ENCODE measurements around the gene DPH6. TPM values are rescaled to one million over a fixed set of nuclear protein-coding genes. Genes with fewer than 3 reads are reported as not detected.

Gene DPH6
- total RNA-seq, 2 experiments from 2014 or later, result 7.0 to 8.0 TPM

DNA sequence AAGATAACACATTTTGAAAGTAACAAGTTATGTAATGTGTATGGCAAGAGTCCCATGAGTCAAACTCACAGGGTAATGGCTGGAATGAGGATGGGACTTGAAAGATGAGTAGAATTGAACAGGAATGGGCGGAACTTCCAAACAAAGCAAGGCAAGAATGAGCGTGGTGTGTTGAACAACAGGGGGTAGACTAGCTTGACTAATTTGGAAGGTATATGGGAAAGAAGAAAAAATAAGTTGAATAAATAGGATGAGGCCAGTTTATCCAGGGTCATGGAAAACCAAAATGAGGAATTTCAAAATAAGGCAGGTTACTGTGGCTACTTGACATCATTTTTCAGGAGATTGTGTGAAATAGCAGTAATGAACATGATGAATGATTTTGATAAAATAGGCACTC, 2.5 kb upstream of the DPH6 start:
- no peak overlapping the region for H3K27ac ChIP-seq (ENCODE audit: low read depth in 1 of 2, low read length in 2 of 2)
- H3K27me3 Mint-ChIP-seq, result no peaks in the 10 kb centered on the region
- peaks cover 7% of the 10 kb centered on the region for H3K36me3 Mint-ChIP-seq (ENCODE audit: low read depth)
- TF ChIP-seq, protein P1, sequence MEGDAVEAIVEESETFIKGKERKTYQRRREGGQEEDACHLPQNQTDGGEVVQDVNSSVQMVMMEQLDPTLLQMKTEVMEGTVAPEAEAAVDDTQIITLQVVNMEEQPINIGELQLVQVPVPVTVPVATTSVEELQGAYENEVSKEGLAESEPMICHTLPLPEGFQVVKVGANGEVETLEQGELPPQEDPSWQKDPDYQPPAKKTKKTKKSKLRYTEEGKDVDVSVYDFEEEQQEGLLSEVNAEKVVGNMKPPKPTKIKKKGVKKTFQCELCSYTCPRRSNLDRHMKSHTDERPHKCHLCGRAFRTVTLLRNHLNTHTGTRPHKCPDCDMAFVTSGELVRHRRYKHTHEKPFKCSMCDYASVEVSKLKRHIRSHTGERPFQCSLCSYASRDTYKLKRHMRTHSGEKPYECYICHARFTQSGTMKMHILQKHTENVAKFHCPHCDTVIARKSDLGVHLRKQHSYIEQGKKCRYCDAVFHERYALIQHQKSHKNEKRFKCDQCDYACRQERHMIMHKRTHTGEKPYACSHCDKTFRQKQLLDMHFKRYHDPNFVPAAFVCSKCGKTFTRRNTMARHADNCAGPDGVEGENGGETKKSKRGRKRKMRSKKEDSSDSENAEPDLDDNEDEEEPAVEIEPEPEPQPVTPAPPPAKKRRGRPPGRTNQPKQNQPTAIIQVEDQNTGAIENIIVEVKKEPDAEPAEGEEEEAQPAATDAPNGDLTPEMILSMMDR (IDR thresholded peaks at IDR 0.05), result no peak
- ATAC-seq (ENCODE audit: poor library complexity) (no peak), DNase-seq (no peak)
- POLR2A ChIA-PET, result no interaction called here
- H3K27me3 ChIP-seq (ENCODE audit: control insufficient read depth in 1 of 2, insufficient read depth in 2 of 2, low read length in 2 of 2), result no peaks in the 10 kb centered on the region
- CTCF ChIA-PET, result no interaction called here
- intact Hi-C loops (cut with DNase I, micrococcal nuclease), result loop anchor here (5.0 to 10.0 kb wide), 3 partner anchors 561 to 1029 kb away; partner anchors contain the start of genes CDIN1 (in 2 of the 2) and ZNF770 (in 1 of the 2)
- H3K9me3 ChIP-seq (ENCODE audit: control insufficient read depth in 1 of 2, insufficient read depth in 1 of 2, low read length in 2 of 2), result no peaks in the 10 kb centered on the region
- no peaks in the 10 kb centered on the region for H3K36me3 ChIP-seq (ENCODE audit: insufficient read depth, low read length)
- H3K9me3 Mint-ChIP-seq, result no peaks in the 10 kb centered on the region
- H3K27ac Mint-ChIP-seq, result no peak overlapping the region
- no peak overlapping the region for H3K4me3 Mint-ChIP-seq
- H3K4me1 Mint-ChIP-seq (ENCODE audit: low read depth), result peaks cover 29% of the 10 kb centered on the region
- peaks cover 16% of the 10 kb centered on the region for H3K4me1 ChIP-seq (ENCODE audit: insufficient read depth, low read length)
- H3K4me3 ChIP-seq (ENCODE audit: low read length), result no peak overlapping the region

DNA sequence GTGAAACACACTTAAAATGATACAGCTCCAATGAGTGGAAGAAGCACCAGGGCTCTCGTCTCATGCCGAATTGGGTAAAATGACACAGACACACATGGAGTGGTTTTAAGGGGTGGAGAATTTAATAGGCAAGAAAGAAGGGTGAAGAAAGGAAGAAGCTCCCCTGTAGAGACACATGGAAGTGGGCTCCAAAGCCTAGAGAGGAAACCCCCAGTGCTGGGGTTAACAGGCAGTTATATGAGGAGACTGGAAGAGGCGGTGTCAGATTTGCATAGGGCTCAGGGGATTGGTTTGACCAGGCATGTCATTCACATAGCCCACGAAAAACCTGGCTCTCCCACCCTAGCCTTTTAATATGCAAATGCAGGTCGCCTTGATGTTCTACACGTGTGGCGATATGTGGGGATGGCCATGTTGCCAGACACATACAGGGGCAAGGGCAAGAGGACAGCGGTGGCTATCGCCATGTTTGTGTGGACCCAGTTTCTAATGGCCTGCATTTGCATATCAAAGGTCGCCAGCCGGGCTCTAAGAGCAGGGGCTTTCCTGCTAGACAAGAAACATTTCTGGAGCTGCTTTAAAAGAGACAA, 1.9 kb upstream of the DPH6 start:
- Histone ChIP-seq H3K4me3 (ENCODE audit: low read length) (no peak overlapping the region), H3K27ac (ENCODE audit: low read depth in 1 of 2, low read length in 2 of 2) (no peak overlapping the region), H3K4me1 (ENCODE audit: insufficient read depth, low read length) (peaks cover 16% of the 10 kb centered on the region), H3K27me3 (ENCODE audit: control insufficient read depth in 1 of 2, insufficient read depth in 2 of 2, low read length in 2 of 2) (no peaks in the 10 kb centered on the region), H3K36me3 (ENCODE audit: insufficient read depth, low read length) (no peaks in the 10 kb centered on the region), H3K9me3 (ENCODE audit: control insufficient read depth in 1 of 2, insufficient read depth in 1 of 2, low read length in 2 of 2) (no peaks in the 10 kb centered on the region)
- intact Hi-C loops (cut with DNase I, micrococcal nuclease), result loop anchor here (5.0 to 10.0 kb wide), 3 partner anchors 561 to 1029 kb away; partner anchors contain the start of genes CDIN1 (in 2 of the 2) and ZNF770 (in 1 of the 2)
- ATAC-seq (ENCODE audit: poor library complexity), result no peak
- H3K9me3 Mint-ChIP-seq, result no peaks in the 10 kb centered on the region
- H3K4me3 Mint-ChIP-seq, result no peak overlapping the region
- CTCF ChIA-PET, result no interaction called here
- DNase-seq, result no peak
- H3K4me1 Mint-ChIP-seq (ENCODE audit: low read depth), result peaks cover 32% of the 10 kb centered on the region
- H3K27me3 Mint-ChIP-seq, result no peaks in the 10 kb centered on the region
- H3K36me3 Mint-ChIP-seq (ENCODE audit: low read depth), result peaks cover 7% of the 10 kb centered on the region
- peak overlapping the region; percentile 96 for H3K27ac Mint-ChIP-seq
- TF ChIP-seq, protein P1 (IDR thresholded peaks at IDR 0.05), result no peak
- POLR2A ChIA-PET, result interaction anchor here (1.5 kb wide), 1 partner anchor 578 kb away, joined by 3 read pairs; the partner anchor contains the start of gene AQR

DNA sequence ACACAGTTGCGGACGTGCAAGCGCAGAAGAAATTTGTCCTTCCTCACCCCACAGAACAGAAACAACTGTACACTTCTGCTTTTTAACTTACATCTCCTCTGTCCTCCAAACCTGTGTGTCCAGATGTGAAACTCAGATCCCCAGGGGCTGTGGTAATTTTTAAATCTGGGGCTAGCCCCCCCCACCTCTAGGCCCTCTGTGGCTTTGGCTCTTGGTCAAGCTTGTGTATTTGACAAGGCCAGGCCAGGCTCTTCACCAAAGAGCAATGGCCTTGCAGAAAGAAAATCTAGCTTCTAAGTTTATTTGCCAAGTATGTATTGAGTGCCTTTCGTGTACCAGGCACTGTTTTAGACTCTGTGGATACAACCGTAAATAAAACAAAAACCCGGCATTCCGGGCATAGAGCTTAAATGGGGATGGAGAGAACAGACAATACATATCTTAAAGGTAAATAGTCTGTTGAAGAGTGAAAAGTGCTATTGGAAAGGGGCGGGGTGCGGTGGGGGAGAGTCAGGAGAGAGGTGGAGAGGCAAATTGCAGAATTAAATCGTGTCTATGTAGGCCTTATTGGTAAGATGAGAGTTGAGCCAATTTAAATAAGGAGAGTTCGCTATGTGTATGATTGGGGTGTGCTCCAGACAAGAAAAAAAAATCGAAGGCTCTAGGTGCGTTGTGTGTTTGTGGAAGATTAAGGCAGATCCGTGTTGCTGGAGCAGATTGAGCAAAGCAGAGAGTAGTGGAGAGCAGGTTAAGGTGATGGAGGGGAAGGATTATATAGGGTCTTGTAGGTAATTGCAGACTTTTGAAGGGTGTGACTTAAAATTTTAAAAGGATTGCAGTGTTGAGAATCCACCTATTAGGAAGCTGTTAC, 781 bp upstream of the DPH6 start:
- no peak for ATAC-seq (ENCODE audit: poor library complexity)
- Mint-ChIP-seq H3K27me3 (no peaks in the 10 kb centered on the region), H3K4me3 (peak overlapping the region; percentile 87), H3K36me3 (ENCODE audit: low read depth) (peaks cover 7% of the 10 kb centered on the region), H3K4me1 (ENCODE audit: low read depth) (peaks cover 32% of the 10 kb centered on the region), H3K27ac (peak overlapping the region; percentile 96), H3K9me3 (no peaks in the 10 kb centered on the region)
- Histone ChIP-seq H3K4me3 (ENCODE audit: low read length) (peak overlapping the region; percentile 78), H3K27ac (ENCODE audit: low read depth in 1 of 2, low read length in 2 of 2) (peak overlapping the region; percentile 79 to 94), H3K4me1 (ENCODE audit: insufficient read depth, low read length) (peaks cover 16% of the 10 kb centered on the region), H3K36me3 (ENCODE audit: insufficient read depth, low read length) (no peaks in the 10 kb centered on the region), H3K27me3 (ENCODE audit: control insufficient read depth in 1 of 2, insufficient read depth in 2 of 2, low read length in 2 of 2) (no peaks in the 10 kb centered on the region), H3K9me3 (ENCODE audit: control insufficient read depth in 1 of 2, insufficient read depth in 1 of 2, low read length in 2 of 2) (no peaks in the 10 kb centered on the region)
- intact Hi-C loops (cut with DNase I, micrococcal nuclease), result loop anchor here (5.0 to 10.0 kb wide), 3 partner anchors 559 to 1031 kb away; partner anchors contain the start of genes CDIN1 (in 2 of the 2) and ZNF770 (in 1 of the 2)
- DNase-seq, result peak in 1 of 14 experiments; percentile 0
- POLR2A ChIA-PET, result interaction anchor here (1.0 to 1.6 kb wide), 4 partner anchors 9 to 1337 kb away, joined by 3 to 7 read pairs (median 6); partner anchors contain the start of genes AQR, CDIN1 and KATNBL1
- CTCF ChIA-PET, result no interaction called here
- TF ChIP-seq, protein P1 (IDR thresholded peaks at IDR 0.05), result no peak

Measured in CD4-positive, alpha-beta T cell (primary cell).